GM21367 (cell line): ENCODE results near the gene USP31.

Experiments
- ATAC-seq: cut with Tn5 transposase; IDR thresholded peaks from one replicate; pipeline ENCODE4 v1.9.1; 2021; ENCODE audit not compliant: unreplicated experiment

USP31 gene

DNA sequence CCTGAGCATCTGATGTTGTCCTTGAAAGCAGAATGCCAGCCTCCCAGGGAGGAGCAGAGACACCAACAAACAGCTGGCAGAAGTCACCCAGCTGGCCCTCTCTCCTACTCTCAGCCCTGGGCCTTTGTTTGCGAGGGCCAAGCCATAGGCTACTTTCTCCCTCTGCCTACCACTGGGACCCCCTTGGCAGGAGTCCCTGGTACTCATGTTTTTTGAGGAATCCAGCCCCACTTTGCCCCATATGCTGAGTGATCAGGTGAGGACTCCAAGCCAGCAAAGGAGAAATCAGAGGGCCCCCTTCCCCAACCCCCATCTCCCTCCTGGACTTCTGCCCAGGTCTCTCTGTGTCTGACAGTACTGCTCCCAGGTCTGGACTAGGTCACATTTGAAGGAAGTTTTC lies 121.9 kb downstream of the USP31 start:
- ATAC-seq = no peak

DNA sequence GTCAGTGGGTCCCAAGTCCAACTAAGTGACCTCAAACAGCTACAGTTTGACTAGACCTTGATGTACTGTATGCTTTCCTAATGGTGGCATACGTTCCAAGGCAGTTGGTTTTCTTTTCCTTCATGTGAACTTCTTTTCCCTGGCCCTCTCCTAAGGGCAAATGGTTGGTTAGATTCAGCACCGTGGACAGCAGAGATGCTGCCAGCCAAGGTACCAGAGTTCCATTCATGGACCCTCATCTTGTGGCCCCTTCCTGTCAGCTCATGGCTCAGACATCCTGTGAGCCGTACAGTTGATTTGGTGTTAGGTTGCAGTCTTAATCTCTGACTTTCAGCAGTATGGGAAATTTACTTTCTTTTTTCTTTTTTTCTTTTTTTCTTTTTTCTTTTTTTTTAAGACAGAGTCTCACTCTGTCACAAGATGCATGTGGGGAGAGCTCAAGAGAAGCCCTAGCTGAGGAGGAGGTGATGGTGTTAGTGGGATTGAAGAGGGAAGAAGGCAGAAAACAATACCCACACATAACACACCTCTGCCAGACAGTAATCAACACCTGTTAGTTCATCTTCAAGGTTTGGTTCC lies 122.4 kb downstream of the USP31 start:
- ATAC-seq = no peak

DNA sequence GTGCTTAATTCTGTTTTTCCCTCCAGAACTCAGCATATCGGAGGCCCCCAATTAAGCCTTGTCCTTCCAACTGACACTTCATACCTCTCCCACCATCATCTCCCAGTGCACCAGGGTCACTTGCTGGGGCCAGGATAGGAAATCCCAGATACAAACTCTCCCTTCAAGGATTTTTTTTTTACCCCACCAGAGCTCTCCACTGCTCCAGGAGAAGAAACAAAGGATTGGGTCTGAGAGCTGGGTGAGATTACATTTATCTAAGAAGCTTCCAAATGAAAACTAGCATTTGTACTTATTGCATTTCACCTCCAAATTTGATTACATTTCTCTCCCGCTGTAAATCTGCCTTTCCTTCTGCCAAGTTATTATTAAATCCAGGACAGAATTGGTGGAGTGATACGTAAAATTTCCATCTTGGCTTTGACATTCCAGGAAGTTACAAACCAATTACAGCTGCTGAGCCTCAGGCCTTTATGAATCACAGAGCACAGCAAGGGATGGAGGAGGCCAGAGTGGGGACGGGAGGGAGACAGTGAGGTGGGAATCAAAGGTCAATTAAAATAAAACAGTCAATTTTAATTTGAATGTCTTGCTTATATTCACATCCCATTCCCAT lies 123.5 kb downstream of the USP31 start:
- ATAC-seq = no peak

DNA sequence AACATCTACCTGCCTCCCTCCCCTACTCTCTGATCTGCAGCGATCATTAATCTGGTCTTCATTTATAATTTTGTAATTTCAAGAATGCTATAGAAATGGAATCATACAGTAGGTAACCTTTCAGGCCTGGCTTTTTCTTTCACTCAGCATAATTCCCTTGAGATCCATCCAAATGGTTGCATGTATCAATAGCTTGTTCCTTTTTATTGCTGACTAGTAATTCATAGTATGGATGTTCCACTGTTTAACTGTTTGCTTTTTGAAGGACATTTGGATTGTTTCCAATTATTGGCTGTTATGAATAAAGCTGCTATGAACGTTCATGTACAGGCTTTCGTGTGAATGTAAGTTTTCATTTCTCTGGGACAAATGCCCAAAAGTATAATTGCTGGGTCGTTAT lies 125.2 kb downstream of the USP31 start:
- no peak for ATAC-seq

DNA sequence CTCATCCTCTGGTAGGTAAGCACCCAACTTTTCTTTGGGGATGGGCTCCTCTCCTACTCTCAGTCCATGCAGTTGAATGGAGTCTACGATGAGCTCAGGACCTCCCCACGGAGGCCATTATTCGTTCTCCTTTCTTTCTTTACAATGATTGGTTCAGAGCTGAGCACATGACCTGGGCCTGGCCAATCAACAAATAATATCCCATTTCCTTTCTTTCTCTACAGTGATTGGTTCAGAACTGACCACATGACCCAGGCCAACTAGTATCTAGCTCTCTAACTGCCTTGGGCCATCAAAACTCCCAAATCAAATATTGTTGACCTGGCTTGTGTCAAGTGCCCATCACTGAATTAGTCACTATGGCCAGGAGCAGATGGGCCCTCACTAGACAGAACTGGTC lies 129.2 kb downstream of the USP31 start:
- no peak for ATAC-seq

DNA sequence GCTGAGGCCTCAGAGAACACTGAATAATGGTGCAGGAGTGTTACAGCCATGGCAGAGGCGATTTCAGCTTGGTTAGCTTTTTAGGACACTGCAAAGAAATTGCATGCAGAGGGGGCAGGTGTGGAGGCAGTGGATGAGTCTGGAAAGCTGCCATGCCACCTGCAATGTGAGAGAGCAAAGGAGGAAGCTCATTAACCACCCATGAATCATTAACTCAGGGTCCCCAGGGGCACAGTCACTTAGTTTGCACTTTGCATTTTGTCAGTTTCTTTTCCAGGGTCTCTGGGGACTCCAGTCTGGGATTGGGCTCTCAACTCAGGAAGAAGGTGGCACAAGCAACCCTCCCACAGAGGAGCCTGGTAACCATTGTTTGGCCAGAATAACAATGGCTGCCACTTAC lies 132.9 kb downstream of the USP31 start:
- no peak for ATAC-seq

DNA sequence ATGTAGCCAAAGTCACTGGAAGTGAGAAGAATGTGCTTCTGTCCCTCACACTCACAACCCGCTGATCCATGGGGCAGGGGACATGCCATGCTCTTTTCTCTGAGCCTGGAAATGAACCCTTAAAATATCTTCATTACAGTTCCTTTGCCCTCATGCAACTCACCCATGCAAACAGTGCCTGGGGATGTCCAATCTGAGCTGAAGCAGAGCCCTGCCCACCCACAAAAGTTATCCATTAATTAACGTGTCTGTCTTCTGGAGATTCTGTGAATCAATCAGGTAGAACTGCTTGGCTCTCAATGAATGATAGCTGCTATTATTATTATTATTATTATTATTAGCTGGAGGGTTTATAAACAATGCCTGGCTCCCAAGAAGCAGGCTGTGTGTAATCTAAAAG lies 133.7 kb downstream of the USP31 start:
- ATAC-seq = no peak

DNA sequence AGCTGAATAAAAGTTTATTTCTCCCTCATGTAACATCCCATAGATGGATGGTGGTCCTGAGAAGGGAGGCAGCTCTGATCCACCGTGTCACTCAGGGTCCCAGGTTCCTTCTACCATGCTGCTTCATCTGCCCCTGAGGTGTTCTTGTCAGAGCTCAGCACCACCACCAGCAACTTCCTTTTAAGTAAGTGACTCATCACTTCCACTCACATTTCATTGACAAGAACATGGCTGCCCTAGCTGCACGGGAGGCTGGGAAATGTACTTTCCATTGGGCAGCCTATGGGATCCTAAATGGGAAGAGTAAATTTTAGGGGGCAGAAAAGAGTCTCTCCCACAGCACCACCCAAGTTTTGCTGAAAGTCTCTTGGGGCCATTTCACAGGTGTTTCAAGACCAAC lies 134.7 kb downstream of the USP31 start:
- no peak for ATAC-seq
